Measurements from ENCODE around the gene ZNF324.

GRCh38 chr19:58456111-58456510 lies 10.8 kb upstream of the ZNF324 start:
- TF ChIP-seq POLR2AphosphoS5 (IDR thresholded peaks at IDR 0.05): no peak
- TF ChIP-seq, protein P1, sequence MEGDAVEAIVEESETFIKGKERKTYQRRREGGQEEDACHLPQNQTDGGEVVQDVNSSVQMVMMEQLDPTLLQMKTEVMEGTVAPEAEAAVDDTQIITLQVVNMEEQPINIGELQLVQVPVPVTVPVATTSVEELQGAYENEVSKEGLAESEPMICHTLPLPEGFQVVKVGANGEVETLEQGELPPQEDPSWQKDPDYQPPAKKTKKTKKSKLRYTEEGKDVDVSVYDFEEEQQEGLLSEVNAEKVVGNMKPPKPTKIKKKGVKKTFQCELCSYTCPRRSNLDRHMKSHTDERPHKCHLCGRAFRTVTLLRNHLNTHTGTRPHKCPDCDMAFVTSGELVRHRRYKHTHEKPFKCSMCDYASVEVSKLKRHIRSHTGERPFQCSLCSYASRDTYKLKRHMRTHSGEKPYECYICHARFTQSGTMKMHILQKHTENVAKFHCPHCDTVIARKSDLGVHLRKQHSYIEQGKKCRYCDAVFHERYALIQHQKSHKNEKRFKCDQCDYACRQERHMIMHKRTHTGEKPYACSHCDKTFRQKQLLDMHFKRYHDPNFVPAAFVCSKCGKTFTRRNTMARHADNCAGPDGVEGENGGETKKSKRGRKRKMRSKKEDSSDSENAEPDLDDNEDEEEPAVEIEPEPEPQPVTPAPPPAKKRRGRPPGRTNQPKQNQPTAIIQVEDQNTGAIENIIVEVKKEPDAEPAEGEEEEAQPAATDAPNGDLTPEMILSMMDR (IDR thresholded peaks at IDR 0.05 in 8 of 11, conservative IDR thresholded peaks at IDR 0.05 in 3 of 11): no peak
